SK-N-SH (cell line): ENCODE data around the gene SORD.

Experiments used
- CHD2 ChIP-seq: fragments of 150-350 bp; IDR thresholded peaks from 2 replicates; pipeline ENCODE4 v1.6.1; 2018; ENCODE audit warnings: low read length; ENCODE audit not compliant: partially characterized antibody
- CTCF ChIP-seq: fragments of 200-600 bp; sonication (generic); IDR thresholded peaks from 2 replicates; pipeline ENCODE4 v1.6.1; 2017; ENCODE audit warnings: antibody characterized with exemption, mild to moderate bottlenecking, moderate library complexity
- EZH2phosphoT487 ChIP-seq: fragments of 200-600 bp; sonication (generic); IDR thresholded peaks from 2 replicates; pipeline ENCODE4 v1.6.1; 2017; ENCODE audit warnings: low read depth, mixed run types, mild to moderate bottlenecking, antibody characterized with exemption, moderate library complexity, borderline replicate concordance
- FOXJ3 ChIP-seq: sonication (generic); formaldehyde crosslinking; IDR thresholded peaks from 2 replicates; pipeline ENCODE4 v1.5.1; 2020; ENCODE audit warnings: mild to moderate bottlenecking, missing genetic modification reagents
- NFIC ChIP-seq: IDR thresholded peaks from 2 replicates; pipeline ENCODE4 v1.4.0; 2012; ENCODE audit warnings: borderline replicate concordance
- NRF1 ChIP-seq: IDR thresholded peaks from 2 replicates; pipeline ENCODE4 v1.6.1; 2012; ENCODE audit warnings: low read depth, mild to moderate bottlenecking, low read length
- POLR2AphosphoS5 ChIP-seq: IDR thresholded peaks from 2 replicates; pipeline ENCODE4 v1.6.1; 2012; ENCODE audit warnings: low read depth, low read length
- TAF1 ChIP-seq: IDR thresholded peaks from 2 replicates; pipeline ENCODE4 v1.6.1; 2012; ENCODE audit warnings: low read depth, mild to moderate bottlenecking, low read length, moderate library complexity, borderline replicate concordance
- USF2 ChIP-seq: fragments of 150-350 bp; IDR thresholded peaks from 2 replicates; pipeline ENCODE4 v1.6.1; 2017; ENCODE audit warnings: antibody characterized with exemption, low read length, low read depth, borderline replicate concordance
- YY1 ChIP-seq: IDR thresholded peaks from 2 replicates; pipeline ENCODE4 v1.4.0; 2012; ENCODE audit warnings: low read depth, mild to moderate bottlenecking

GRCh38 chr15:45106002-45106790, 83.2 kb downstream of the SORD start:
- TF ChIP-seq NFIC (no peak), USF2 (no peak), CTCF (no peak), POLR2AphosphoS5 (no peak), EZH2phosphoT487 (no peak), TAF1 (no peak), CHD2 (no peak), YY1 (no peak), FOXJ3 (CRISPR knock-in tag) (no peak), NRF1 (no peak)
